ENCODE measurements around the gene ENTHD1.

DNA sequence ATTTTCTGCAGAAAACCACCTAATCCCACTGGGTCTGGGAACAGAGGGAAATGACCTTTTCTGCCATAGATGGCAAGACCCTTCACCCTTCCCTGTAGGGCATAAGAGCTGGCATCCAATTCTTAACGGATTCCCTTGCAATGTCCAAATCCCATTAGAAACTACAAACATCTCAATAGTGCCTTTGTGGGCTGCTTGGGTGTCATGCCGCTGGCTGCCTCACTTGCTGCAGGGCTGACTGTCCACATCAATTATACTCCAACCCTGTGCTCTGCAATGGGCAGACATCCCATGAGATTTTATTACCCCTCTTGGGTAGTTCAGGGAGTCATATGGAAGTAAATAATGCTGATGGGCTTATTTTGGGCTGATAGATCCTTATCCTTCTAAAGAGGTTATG is 14.6 kb upstream of the ENTHD1 start:
- TF ChIP-seq, protein P1, sequence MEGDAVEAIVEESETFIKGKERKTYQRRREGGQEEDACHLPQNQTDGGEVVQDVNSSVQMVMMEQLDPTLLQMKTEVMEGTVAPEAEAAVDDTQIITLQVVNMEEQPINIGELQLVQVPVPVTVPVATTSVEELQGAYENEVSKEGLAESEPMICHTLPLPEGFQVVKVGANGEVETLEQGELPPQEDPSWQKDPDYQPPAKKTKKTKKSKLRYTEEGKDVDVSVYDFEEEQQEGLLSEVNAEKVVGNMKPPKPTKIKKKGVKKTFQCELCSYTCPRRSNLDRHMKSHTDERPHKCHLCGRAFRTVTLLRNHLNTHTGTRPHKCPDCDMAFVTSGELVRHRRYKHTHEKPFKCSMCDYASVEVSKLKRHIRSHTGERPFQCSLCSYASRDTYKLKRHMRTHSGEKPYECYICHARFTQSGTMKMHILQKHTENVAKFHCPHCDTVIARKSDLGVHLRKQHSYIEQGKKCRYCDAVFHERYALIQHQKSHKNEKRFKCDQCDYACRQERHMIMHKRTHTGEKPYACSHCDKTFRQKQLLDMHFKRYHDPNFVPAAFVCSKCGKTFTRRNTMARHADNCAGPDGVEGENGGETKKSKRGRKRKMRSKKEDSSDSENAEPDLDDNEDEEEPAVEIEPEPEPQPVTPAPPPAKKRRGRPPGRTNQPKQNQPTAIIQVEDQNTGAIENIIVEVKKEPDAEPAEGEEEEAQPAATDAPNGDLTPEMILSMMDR (IDR thresholded peaks at IDR 0.05; ENCODE audit: low read depth, low read length, poor library complexity, severe bottlenecking) = no peak
- no peak for TF ChIP-seq EZH2phosphoT487 (IDR thresholded peaks at IDR 0.05; ENCODE audit: borderline replicate concordance, low read length)

Data from DOHH2 (cell line).